GM21528 (cell line): ENCODE measurements around the gene CMTM4.
"Not testable (repeated sequence)": the region's sequence is repeated elsewhere in the genome, so short reads cannot be mapped to it uniquely, and the experiment has no call there.

Experiments
- ATAC-seq: cut with Tn5 transposase; IDR thresholded peaks from one replicate; pipeline ENCODE4 v1.9.1; 2021; ENCODE audit warnings: mild to moderate bottlenecking, moderate library complexity; ENCODE audit not compliant: unreplicated experiment, low FRiP score

Gene CMTM4

GRCh38 chr16:66574081-66574480 is 122.5 kb downstream of the CMTM4 start:
- ATAC-seq, result no peak

GRCh38 chr16:66572356-66572755 is 124.2 kb downstream of the CMTM4 start:
- no peak for ATAC-seq

DNA sequence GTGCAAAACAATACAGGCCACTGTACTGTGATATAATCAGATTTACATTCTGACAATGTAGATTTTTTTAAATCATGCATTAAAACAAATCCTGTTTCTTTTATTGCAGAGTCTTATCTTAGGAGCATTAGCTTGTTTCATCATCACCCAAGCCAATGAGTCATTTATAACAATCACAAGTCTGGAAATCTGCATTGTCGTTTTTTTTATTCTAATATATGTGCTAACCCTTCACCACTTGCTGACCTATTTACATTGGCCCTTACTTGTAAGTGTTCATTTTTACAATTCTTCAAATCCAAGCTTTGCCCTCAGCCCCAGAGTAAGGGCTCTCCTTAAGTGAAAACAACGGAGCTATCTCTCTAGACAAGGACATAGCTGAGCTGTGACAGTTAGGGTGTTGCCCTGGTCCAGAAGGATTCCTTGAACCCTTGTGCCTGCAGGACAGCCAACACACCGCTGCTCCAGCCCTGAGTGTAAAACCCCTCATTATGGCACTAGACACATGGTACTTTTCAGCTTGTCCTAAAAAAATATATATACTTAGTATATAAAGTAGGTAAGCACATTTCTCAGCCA is 126.6 kb downstream of the CMTM4 start:
- no peak for ATAC-seq

- no peak for ATAC-seq
Measured at GRCh38 chr16:66569131-66569530, 127.4 kb downstream of the CMTM4 start.

- no peak for ATAC-seq
Measured at GRCh38 chr16:66568355-66568754, 128.2 kb downstream of the CMTM4 start.

DNA sequence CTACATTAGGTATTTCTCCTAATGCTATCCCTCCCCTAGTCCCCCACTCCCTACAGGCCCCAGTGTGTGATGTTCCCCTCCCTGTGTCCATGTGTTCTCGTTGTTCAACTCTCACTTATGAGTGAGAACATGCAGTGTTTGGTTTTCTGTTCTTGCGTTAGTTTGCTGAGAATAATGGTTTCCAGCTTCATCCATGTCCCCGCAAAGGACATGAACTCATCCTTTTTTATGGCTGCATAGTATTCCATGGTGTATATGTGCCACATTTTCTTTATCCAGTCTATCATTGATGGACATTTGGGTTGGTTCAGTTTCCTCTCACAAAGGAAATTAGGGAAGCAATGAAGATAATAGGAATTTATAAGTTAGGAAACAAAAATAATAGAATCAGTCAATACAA is 129.3 kb downstream of the CMTM4 start:
- not testable (repeated sequence) for ATAC-seq

GRCh38 chr16:66566051-66566901 is 130.3 kb downstream of the CMTM4 start, which contains the start of gene CMTM1:
Gene CMTM1, plus strand, starts transcription at chr16:66566439. Its CDS starts 75 bp downstream, at chr16:66566514.
- no peak for ATAC-seq
